IPS-NIHi11 (cell line): ENCODE results near the gene CCZ1.
"Not testable (repeated sequence)": the region's sequence is repeated elsewhere in the genome, so short reads cannot be mapped to it uniquely, and the experiment has no call there.

Experiments
- DNase-seq: peaks from one replicate; pipeline ENCODE4 v3.0.0; 2012; ENCODE audit warnings: mixed read lengths, low spot score

Gene CCZ1

GRCh38 chr7:5916529-5916928 is 18.0 kb downstream of the CCZ1 start:
- DNase-seq: not testable (repeated sequence)

DNA sequence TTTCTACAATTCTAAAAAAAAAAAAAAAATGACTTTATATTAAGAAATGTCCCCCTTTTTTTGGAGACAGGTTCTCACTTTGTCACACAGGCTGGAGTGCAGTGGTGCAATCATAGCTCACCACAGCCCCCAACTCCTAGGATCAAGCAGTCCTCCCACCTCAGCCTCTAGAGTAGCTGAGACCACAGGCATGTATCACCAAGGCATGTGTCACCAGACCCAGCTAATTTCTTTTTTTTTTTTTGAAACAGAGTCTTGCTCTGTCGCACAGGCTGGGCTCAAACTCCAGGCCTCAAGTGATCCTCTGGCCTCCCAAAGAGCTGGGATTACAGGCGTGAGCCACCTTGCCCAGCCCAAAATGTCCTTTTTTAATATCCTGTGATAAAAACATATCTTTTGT is 25.6 kb downstream of the CCZ1 start:
- DNase-seq: not testable (repeated sequence)

DNA sequence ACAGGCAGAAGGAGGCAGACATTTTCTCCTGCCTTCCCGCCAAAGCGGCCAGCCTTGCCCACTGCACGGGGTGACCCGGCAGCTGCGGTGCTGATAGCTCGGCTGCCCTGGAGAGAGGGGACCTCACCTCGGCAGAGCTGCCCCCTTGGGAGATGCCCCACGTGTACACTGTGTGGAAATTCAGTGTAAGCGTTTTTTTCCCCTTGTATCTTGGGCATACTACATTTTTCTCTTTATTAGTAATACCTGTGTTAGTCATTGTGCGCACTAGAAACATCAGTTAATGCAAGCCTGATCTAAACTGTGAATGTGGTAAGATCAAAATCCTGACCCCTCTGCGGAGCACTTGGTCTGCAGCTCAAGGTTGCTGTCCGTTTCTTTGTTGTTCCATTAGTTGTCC is 26.1 kb downstream of the CCZ1 start:
- not testable (repeated sequence) for DNase-seq

- not testable (repeated sequence) for DNase-seq
Observed at GRCh38 chr7:5926263-5926870, 27.8 kb downstream of the CCZ1 start.

GRCh38 chr7:5930290-5930689 is 31.8 kb downstream of the CCZ1 start:
- DNase-seq: not testable (repeated sequence)

DNA sequence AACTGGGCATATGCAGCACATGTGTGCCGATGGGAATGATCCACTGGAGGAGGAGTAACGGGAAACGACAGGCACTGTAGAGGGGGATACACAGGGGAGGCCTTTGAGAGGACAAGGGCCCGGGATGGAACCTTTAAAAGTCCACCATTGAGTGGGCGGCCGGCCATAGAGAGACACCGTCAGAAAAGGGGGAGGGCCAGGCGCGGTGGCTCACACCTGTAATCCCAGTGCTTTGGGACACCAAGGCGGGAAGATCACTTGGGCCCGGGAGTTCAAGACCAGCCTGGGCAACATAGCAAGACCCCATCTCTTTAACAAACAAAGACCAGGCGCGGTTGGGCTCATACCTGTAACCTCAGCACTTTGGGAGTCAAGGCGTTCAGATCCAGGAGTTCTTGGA is 32.7 kb downstream of the CCZ1 start:
- not testable (repeated sequence) for DNase-seq

DNA sequence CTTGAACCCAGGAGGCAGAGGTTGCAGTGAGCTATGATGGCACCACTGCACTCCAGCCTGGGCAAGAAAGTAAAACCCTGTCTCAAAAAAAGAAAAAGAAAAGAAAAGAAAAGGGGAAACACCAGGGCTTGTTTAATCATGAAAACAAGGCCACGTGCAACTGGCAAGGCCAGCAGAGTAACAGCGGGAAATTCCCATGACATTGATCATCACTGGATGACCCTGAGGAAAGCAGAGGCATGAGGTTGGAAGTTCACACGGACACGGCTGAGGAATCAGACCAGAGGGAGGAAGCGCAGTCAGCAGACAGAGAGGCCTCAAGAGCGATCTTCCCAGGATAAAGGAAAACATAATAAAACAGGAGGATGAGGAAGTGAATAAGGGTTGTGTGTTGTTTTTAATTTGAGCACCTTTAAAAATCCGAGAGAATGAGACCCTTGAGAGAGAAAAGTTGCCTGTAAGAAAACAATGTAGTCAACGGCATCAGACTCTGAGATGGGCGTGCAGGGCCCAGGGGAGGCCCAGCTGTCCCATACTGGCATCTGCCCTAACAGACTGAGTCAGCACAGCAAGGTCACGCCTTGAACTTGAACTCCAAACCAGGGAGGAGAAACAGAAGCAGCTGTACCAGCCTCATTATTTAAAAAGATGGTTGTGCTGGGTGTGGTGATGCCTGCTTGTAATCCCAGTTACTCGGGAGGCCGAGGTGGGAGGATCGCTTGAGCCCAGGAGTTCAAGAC is 33.5 kb downstream of the CCZ1 start:
- DNase-seq: not testable (repeated sequence)

DNA sequence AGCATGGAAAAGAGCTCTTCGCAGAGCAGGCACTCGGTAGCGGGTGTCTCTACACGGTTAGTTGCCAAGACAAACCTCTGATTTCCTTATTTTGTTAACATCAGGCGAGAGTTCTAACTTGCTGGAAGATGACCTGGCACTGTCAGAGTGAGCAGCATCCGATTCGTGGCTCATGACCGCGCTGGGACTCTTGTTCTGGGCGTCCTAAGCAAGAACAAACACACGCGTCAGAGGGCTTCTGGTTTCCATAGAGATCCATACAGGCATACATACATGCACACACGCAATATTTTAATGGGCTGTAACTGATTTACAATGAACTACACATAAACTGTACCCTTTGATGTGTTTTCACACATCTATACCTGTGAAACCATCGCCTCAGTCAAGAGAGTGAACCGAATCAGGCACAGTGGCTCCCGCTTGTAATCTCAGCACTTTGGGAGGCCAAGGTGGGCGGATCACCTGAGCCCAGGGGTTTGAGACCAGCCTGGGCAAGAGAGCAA is 36.5 kb downstream of the CCZ1 start:
- DNase-seq: not testable (repeated sequence)

DNA sequence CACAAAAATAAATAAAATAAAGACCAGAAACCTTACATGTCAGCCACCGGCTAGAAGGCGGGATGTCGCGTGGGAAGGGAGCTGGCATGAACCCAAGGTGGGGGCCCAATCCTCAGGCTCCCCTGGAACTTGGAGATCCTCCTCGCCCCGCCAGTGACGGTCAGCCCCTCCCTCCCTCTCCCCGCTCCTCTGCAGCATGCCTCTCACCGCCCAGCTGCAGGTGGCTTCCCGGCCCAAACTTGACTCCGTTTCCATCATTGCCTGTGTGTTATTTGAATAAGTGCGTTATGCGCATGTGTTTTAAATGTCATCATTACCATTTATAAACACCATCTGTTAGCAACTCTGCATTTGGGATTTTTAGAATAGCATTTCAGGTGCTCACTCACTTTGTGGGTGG is 64.7 kb downstream of the CCZ1 start:
- not testable (repeated sequence) for DNase-seq

- DNase-seq: not testable (repeated sequence)
Observed at GRCh38 chr7:5963810-5964209, 65.3 kb downstream of the CCZ1 start.

DNA sequence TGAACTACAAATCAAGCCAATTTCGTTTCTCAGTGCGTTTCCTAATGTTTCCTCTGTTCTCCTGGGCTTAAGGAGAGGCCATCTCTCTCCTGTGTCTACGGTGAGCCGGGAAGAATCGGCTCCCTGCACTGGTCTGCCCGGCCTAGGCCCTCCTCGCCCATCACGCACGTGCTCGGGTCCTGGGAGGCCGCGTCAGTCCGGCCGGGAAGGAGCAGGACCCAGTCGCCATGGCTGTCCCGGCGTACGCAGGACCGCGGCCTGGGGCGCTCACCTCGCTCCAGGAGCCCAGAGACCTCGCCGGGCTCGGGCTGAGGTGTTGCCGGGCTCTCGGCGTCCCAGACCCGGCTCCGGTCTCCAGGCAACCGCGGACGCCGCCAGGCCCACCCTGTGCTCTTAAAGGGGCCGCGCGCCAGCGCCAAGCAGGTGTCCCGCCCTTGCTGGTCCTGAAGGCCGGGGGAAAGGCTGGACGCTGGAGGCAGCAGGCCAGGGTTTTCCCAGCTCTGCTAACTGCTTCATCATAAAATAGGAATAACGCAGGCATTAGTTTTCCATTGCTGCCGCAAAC is 71.9 kb downstream of the CCZ1 start, which contains the start of gene RSPH10B:
TSS of gene RSPH10B (minus strand) at position 343 of the 565 bp plus-strand sequence. CDS start 3,573 bp downstream, outside the sequence.
- not testable (repeated sequence) for DNase-seq

- DNase-seq: not testable (repeated sequence)
Observed at GRCh38 chr7:5973580-5973979, 75.0 kb downstream of the CCZ1 start.
